ENCODE results near the gene COA4. TPM values are rescaled to one million over a fixed set of nuclear protein-coding genes. Genes with fewer than 3 reads are reported as not detected.

COA4 gene
- total RNA-seq, 2 donors from 2014 or later = 40.8 to 64.9 TPM

- DNase-seq (ENCODE audit: low spot score) = no peak
- Histone ChIP-seq H3K9me3 (no peaks in the 10 kb centered on the region), H3K36me3 (peaks cover 17% of the 10 kb centered on the region), H3K27ac (no peak overlapping the region), H3K4me1 (ENCODE audit: control insufficient read depth in 1 of 2, low read depth in 2 of 2) (no peaks in the 10 kb centered on the region), H3K27me3 (replicated peaks; ENCODE audit: insufficient read depth) (no peaks in the 10 kb centered on the region), H3K4me3 (no peak overlapping the region)
- no peak for ATAC-seq (ENCODE audit: insufficient number of reproducible peaks, low FRiP score, low read depth)
- TF ChIP-seq, protein P1, sequence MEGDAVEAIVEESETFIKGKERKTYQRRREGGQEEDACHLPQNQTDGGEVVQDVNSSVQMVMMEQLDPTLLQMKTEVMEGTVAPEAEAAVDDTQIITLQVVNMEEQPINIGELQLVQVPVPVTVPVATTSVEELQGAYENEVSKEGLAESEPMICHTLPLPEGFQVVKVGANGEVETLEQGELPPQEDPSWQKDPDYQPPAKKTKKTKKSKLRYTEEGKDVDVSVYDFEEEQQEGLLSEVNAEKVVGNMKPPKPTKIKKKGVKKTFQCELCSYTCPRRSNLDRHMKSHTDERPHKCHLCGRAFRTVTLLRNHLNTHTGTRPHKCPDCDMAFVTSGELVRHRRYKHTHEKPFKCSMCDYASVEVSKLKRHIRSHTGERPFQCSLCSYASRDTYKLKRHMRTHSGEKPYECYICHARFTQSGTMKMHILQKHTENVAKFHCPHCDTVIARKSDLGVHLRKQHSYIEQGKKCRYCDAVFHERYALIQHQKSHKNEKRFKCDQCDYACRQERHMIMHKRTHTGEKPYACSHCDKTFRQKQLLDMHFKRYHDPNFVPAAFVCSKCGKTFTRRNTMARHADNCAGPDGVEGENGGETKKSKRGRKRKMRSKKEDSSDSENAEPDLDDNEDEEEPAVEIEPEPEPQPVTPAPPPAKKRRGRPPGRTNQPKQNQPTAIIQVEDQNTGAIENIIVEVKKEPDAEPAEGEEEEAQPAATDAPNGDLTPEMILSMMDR (IDR thresholded peaks at IDR 0.05) = no peak
Measured at GRCh38 chr11:73866586-73866996, 10.1 kb downstream of the COA4 start.

GRCh38 chr11:73866095-73866579 is 10.5 kb downstream of the COA4 start:
- H3K27ac ChIP-seq = no peak overlapping the region
- H3K9me3 ChIP-seq = no peaks in the 10 kb centered on the region
- DNase-seq (ENCODE audit: low spot score) (no peak), ATAC-seq (ENCODE audit: insufficient number of reproducible peaks, low FRiP score, low read depth) (no peak)
- no peaks in the 10 kb centered on the region for H3K27me3 ChIP-seq (replicated peaks; ENCODE audit: insufficient read depth)
- H3K4me3 ChIP-seq = no peak overlapping the region
- TF ChIP-seq, protein P1 (IDR thresholded peaks at IDR 0.05) = no peak
- H3K36me3 ChIP-seq = peaks cover 16% of the 10 kb centered on the region
- H3K4me1 ChIP-seq (ENCODE audit: control insufficient read depth in 1 of 2, low read depth in 2 of 2) = no peaks in the 10 kb centered on the region

GRCh38 chr11:73862986-73863385 is 13.7 kb downstream of the COA4 start:
- DNase-seq (ENCODE audit: low spot score) (no peak), ATAC-seq (ENCODE audit: insufficient number of reproducible peaks, low FRiP score, low read depth) (no peak)
- H3K4me3 ChIP-seq = no peak overlapping the region
- no peaks in the 10 kb centered on the region for H3K9me3 ChIP-seq
- H3K36me3 ChIP-seq = peaks cover 25% of the 10 kb centered on the region
- H3K27me3 ChIP-seq (replicated peaks; ENCODE audit: insufficient read depth) = no peaks in the 10 kb centered on the region
- H3K27ac ChIP-seq = no peak overlapping the region
- no peaks in the 10 kb centered on the region for H3K4me1 ChIP-seq (ENCODE audit: control insufficient read depth in 1 of 2, low read depth in 2 of 2)
- TF ChIP-seq, protein P1 (IDR thresholded peaks at IDR 0.05) = no peak

- Histone ChIP-seq H3K27me3 (replicated peaks; ENCODE audit: insufficient read depth) (no peaks in the 10 kb centered on the region), H3K27ac (no peak overlapping the region), H3K9me3 (no peaks in the 10 kb centered on the region), H3K4me3 (no peak overlapping the region), H3K36me3 (peaks cover 25% of the 10 kb centered on the region), H3K4me1 (ENCODE audit: control insufficient read depth in 1 of 2, low read depth in 2 of 2) (no peaks in the 10 kb centered on the region)
- ATAC-seq (ENCODE audit: insufficient number of reproducible peaks, low FRiP score, low read depth) (no peak), DNase-seq (ENCODE audit: low spot score) (no peak)
- TF ChIP-seq, protein P1 (IDR thresholded peaks at IDR 0.05) = no peak
Measured at GRCh38 chr11:73860202-73860601, 16.4 kb downstream of the COA4 start.

GRCh38 chr11:73859671-73860070 is 17.0 kb downstream of the COA4 start:
- TF ChIP-seq, protein P1 (IDR thresholded peaks at IDR 0.05) = no peak
- DNase-seq (ENCODE audit: low spot score) = no peak
- H3K4me1 ChIP-seq (ENCODE audit: control insufficient read depth in 1 of 2, low read depth in 2 of 2) = no peaks in the 10 kb centered on the region
- no peak overlapping the region for H3K27ac ChIP-seq
- no peak overlapping the region for H3K4me3 ChIP-seq
- H3K36me3 ChIP-seq = peaks cover 25% of the 10 kb centered on the region
- no peaks in the 10 kb centered on the region for H3K27me3 ChIP-seq (replicated peaks; ENCODE audit: insufficient read depth)
- no peaks in the 10 kb centered on the region for H3K9me3 ChIP-seq
- ATAC-seq (ENCODE audit: insufficient number of reproducible peaks, low FRiP score, low read depth) = no peak

All from thoracic aorta (tissue), 2 donors.